Dermis microvascular lymphatic vessel endothelial cell (primary cell): Measurements from ENCODE around the gene SMARCB1. TPM values are rescaled to one million over a fixed set of nuclear protein-coding genes. Genes with fewer than 3 reads are reported as not detected.
A peak's percentile ranks its signal among the peaks of the same experiment; 100 is the strongest.

Experiments used
- DNase-seq, 2 donors: peaks; one replicate each; pipeline versions ENCODE4 v3.0.0 to v3.0.0-alpha.2; 2010; ENCODE audit warnings: low read depth in 2 of 2
- total RNA-seq: library from RNA; depleted of rRNA; stranded (reverse); fragments of >200 nt; gene quantifications from 2 replicates; pipeline ENCODE4 v1.2.1, GENCODE V29; 2014

SMARCB1 gene
- total RNA-seq, 1 donor from 2014 or later = 19.1 TPM

DNA sequence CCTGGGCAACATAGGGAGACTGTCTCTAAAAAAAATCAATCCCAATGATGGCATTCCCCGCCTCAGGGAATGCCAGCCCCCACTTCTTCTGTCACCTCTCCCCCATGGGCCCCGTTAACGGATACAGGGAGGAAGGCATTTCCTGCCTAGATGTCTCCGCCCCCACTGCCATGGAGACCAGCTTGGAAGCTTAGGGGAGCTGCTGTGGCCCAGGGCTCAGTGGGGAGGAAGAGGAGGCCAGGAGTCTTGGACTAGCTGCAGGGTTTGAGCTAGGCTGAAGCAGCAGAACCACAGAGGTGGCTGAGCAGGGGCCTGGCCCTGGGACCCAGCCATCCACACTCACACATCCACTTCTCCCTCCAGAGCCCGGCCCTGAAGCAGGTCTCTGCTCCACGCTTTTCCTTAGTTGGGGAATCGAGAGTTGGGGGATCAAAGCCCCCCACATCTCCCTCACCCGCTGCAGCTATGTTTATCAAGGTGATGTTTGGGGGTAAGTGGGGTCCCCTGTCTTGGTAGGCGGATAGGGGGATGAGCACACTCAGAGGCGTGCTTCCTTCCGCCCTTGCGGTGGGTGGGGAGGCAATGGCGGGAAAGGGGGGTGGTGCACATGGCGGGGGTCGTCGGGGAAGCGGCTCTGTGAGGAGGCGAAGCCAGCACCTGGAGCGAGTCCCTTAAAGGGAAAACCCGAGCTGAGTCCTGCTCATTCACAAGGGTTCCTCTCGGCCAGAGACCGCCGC lies 23.8 kb upstream of the SMARCB1 start, which contains the start of gene C22orf15:
Gene C22orf15 (plus strand): TSS at position 149 of the 737 bp plus-strand sequence. CDS start 317 bp downstream, at position 466.
- peak in 1 of 2 donors; percentile 45 for DNase-seq

DNA sequence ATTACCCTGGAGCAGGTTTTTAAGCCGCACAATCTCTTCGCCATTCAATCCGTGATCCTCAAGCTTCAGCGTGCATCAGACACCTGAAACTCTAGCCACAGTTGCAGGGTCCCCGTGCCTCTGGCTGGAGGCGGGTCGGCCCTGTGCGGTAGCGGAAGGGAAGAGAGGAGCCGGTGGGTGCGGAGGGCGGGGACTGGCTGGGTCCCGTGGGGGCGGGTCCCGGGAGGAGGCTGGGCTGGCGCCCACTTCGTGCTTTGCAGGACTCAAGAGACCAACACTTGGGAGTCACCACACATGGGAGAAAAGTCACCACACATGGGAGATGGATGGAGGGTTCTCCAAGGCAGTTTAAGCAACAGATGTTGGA lies 23.2 kb upstream of the SMARCB1 start:
- DNase-seq = no peak

DNA sequence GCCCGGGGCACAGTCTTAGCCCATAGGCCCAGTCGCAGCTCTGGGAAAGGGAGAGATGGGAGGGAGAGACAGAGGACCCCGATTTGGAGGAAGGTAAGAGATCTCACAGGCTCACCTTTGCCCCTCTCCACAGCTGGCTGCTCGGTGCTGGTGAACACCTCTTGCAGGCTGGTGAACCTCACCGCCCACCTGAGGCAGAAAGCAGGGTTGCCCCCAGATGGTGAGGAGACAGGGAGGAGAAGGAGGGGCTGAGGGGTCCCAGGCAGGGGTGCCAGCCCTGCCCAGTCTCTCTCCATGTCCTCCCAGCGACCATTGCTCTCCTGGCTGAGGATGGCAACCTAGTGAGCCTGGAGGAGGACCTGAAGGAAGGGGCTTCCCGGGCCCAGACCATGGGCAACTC lies 22.8 kb upstream of the SMARCB1 start:
- no peak for DNase-seq

DNA sequence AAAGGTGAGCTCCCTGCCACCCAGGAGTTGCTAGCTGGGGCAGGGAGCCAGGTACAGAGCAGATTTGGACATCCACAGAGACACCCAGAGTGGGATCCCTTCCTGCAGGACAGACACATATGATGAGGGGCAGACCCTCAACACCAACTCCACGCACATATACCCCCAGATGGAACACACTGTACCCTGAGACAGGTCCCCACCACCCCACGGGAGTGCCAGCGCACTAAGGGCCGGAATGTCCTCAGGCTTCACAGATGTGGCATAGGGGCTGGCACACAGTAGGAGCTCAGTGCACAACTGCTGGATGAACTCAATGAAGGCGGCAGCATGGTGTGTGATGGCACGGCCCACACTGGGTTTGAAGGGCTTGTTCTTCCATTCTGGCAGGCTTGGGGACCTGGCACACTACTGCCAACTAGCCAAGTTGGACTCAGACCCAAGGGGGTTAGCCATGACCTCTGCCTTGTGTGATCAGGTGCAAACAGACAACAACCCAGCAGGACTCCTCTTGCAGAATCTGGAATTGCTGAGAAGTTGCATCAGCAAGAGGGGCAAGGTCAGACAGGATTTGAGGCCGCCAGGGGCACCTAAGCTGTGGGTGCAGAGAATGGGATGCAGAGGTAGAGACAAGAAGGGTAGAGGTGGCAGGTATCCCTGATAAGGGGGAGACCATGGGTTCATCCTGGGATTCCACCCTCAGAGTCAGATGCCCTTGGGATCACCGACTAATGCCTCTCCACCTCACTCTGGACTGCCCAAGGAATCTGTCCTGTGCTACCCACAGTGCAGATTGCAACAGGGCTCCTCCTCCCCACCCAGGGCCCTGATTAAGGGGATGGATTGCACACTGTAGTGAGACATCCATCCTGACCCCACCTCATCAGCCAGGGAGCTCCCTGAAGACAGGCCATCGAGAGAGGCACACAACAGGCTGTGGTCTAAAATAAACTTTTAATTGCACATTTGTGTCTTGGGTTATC lies 21.6 kb upstream of the SMARCB1 start:
- no peak for DNase-seq

DNA sequence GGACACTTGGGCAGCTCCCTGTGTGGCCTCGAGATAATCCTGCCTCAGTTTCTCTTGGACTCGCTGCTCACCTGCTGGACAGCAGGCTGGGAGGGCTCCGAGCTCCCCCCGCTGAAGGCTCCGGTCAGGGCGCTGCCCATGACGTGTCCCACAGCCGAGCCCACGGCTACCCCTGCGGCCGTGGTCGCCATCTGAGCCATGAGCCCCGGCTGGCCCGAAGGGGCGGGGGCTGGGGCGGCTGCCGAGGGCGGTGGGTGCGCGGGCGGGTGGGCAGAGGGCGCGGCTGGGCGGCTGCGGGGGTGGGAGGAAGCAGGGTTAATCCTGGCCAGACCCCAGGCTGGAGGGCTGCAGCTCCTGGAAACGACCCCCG lies 19.5 kb upstream of the SMARCB1 start:
- DNase-seq = no peak

DNA sequence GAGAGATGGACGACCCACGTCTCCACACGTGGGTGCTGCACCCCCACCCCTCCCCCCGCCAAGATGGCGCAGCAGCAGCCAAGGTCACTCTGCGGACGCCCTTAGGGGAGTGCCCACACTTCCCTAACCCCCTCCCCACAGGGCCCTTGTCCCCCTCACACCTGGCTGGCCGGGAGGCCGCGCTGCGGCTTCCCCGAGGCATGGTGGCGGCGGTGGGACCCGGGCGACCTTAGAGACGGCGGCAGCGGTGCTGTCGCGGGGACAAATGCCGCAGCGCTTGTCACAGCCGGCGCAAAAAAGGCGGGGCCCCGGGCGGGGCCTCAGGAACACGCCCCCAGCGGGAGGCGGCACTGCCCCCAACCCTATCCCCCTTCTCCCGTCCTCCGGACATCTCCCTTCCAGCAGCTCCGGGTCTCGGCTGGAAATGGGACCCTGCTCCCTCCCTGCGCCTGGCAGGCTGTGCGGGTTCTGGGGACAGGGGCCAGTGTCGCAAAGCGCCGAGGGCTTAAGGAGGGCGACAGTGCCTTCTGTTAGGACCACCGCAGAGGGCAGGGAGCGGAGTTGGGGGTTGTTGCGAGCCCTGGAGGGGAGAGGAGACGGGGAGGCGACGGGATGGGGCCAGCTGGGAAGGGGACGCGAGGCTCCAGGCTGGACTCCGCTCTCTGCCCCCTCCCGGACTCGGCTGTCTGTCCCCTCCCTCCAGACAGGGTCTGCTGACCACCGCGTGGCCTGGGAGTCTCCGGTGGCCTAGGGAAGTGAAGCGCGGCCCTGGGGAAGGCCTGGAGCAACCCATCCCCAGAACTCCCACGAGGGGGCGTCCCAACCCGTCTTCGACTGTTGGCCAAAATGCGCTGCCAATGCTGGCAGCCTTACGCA lies 18.9 kb upstream of the SMARCB1 start, which contains the start of gene CHCHD10:
Gene CHCHD10 (minus strand): TSS at position 300 of the 876 bp plus-strand sequence. CDS start 98 bp downstream, at position 202.
- peak; percentile 66 to 84 for DNase-seq

DNA sequence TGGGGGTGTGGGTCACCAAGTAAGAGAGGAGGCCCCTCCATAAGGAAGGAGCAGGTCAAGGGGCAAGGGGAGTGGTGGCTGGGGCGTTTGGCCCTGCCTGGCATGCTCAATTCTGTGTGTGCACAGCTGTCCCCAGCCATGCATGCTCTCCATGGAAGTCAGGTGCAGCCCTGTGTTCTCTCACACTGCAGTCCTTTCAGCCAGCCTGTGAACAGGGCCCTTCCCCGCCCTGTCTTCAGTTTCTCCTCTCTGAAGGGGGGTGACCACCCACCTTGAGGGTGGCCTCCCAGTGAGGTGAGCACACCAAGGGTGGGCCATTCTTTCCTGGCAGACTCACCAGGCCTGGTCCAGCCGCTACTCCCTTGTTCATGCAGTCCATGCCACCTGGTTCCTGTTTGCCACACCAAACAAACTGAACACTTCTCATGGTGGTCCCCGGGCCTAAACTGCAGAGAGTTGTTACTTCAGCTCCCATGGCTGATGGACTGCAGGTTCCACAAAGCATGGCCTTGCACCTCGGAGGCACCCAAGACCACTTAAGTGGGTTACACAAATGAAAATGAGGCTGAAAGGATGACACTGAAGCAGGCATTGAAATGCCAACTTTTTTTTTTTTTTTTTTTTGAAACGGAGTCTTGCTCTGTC lies 17.3 kb upstream of the SMARCB1 start:
- no peak for DNase-seq

DNA sequence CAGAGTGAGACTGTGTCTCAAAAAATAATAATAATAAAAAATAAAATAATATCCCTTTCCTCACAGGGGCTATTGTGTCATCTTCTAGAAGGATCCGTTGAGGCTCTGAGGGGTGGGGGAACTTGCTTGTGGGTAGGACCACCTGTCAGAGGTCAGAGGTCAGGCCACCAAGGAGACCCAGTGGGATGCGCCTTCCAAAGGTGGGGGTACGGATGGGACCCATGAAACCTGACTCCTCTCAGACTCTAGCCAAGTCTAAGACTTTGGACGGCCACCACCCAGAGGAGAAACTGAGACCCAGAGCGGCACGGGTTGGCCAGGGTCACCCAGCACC lies 14.5 kb upstream of the SMARCB1 start:
- no peak for DNase-seq

DNA sequence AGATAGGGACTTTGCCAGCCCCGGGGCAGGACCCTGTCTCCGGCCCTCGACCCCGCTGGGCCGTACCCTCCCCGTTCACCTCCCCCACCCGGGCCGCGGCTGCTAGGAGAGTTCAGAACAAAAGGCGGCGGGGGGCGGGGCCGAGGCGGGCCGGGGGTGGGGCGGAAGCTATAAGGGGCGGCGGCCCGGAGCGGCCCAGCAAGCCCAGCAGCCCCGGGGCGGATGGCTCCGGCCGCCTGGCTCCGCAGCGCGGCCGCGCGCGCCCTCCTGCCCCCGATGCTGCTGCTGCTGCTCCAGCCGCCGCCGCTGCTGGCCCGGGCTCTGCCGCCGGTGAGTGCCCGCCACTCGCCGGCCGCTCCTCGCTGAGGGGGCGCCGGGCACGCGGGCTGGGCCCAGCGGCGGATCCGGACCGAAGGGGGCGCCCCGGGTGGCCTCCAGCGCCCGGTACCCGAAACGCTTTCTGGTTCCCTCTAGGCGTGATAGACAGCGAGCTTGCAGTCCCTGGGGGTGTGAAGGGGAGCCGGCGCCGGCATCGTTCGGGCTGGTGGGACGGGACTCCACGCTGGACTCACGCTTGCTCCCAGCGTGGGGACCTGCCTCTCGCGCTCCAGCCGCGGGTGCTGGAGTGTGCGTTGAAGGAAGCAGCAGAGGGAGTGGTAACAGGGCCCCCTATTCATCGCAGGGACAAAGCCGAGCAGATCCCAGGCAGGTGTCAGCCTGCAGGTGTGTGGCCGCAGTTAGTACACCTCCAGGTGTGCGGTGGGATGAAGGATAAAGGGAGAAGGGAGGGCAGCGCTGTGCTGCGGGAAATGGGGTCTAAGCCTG lies 13.9 kb upstream of the SMARCB1 start, which contains the start of gene MMP11:
Gene MMP11 (plus strand): TSS at position 201 of the 825 bp plus-strand sequence. CDS start 22 bp downstream, at position 223.
- DNase-seq = peak in 1 of 2 donors; percentile 49

DNA sequence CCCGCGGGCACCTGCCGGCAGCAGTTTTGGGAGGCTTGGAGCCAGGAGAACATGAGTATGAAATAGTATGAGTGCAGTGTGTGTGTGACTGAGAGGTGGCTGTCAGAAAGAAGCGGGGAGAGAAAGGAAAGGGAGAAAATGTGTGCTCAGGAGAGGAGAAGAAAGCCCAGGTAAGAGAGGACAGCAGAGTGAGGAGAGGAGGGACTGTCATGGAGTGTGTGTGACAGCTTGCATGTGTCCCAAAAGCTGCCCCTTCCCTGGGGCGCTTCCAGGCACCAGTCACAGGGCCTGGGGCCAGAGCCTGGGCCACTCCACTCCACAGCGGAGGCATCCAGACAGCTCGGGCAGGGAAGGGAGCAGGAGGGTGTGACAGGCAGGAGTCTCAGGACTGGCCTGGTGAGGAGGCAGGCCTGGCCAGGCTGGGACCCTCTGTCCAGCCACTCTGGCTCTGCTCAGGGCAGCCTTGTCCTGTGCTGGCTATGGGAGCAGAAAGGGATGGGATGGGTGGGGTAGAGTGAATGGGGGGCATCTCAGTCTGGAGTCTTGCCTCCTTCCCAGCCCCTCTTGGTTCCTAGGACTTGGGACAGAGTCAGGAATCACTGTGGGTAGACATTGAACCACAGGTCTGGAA lies 13.2 kb upstream of the SMARCB1 start:
- no peak for DNase-seq

DNA sequence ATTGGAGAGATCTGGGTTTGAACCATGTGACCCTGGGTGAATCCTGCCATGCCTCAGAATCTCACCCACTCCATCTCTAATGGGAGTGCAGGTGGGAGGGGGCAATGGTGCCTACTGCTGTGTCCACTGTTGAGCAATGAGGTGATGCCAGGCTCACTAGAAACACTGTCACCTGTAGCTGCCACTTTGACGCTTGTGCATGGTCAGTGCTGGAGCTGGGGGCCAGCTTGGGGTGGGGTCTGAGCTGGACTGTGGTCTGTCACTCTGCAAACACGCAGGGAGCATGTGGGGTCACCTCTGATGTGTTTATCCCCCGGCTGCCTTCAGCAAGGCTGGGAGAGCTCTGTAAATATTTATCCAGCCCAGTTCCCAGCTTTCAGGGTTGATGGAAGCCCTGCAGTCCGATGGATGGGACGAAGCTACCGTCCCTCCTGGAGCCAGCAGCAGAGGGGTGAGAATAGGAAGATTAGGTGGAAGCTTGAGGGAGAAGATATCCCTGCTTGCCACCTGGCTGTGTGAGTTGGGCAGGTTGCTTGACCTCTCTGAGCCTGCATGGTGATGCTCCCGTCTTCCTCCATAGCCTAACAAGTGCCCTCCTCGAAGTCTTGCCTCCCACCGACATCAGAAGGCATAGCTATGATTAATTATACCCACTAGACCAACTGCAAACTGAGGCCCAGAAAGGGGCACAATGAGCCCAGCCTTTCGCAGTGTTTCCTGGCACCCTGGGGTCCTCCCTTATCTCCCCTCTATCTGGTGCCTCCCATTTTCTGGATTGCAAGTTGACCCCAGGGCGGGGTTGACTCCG lies 12.4 kb upstream of the SMARCB1 start:
- no peak for DNase-seq

DNA sequence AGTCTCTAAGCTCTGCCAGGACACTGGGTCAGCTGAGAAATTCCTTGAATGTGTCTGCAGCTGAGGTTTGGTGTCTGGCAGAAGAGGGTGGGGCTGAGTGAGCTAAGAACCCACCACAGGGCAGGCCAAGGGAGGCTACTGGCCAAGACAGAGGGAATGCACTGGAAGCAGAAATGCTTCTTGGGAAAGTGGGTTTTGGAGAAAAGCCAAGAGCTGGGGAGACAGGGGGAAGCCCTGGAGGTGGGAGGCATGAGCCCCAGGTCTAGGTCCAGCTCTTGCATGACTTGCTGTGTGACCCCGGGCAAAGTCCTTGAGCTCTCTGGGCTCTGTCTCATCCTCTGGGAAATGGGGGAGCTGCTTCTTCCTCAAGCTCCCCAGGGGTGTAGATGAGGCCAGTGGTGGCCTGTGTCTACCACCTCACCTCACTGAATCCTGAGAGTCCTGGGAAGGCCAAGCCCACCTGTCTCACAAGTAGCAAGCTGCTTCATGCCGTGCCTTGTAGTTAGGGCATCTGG lies 11.8 kb upstream of the SMARCB1 start:
- no peak for DNase-seq

DNA sequence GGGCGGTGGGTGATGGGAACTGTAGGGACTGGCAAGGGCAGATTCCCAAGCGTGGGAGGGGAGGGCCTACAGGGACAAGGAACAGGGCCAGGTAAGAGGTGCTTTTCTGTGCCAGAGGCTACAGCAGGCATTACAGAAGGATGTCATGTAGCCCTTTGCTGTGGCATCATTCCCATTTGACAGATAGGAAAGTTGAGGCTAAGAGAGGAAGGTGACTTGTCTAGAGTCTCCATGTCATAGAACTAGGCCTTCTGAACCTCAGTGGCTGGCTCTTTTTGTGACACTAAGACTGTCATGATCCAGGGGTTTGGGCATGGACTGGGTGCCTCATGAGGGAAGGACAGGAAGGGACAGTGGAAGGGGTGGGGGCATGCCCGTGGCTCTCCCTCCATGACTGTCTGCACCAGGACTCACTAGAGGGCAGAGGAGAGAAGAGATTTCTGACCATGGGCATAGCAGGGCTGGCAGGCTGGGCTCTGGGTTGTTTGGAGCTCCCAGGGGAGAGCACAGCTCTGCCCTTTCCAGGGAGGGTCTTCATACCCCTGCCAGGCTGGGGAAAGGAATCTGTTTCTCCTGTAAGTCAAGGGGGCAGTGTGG lies 10.9 kb upstream of the SMARCB1 start:
- no peak for DNase-seq

DNA sequence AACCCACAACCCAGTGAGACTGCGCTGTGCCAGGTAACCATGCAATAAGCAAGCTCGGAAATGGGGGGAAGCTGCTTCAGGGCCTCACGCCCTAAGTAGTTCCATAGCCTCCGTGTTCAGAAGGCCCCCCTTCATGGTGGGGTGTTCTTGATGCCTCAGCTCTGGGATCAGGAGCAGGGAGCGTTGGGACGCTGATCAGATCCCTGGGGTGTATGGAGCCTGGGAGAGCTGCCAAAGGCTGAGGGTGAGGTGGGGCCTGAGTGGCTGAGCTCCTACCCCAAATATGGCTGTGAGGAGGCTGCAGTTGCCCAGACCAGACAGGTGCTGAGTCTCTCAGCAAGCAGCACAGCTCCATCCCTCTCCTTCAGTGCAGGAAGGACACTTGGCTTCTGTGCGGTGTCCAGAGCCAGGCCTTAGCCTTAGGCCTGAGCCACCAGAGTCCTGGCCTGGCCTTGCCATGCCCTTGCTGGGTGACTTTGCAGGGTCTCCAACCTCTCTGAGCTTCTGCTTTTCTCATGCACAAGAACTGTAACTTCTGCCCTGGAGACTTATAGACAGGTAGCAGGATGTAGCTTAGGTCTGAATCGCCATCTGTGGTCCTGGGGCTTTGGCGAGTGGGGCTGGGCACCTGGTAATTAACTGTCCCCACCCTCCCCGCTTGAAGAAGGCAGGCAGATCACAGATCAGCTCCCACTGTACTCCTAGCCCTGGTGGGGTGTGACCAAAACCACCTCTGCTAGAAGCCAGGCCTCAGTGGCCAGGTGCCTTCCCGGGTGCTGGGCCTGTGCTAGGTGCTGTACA lies 8.8 kb upstream of the SMARCB1 start:
- no peak for DNase-seq

DNA sequence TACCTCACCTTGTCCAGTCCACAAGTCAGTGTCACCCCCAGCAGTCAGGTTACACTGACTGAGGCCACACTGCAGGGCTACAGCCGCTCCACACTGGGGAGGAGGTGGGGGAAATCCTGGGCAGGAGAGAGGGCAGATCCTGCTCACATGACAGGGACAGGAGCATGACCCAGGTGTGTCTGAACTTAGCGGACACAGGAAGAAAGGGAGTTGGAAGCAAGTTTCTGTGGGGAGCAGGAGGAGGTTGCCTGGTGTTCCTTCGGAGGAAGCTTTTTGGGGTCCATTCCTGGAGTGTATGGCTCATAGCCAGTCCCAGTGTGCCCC lies 8.2 kb upstream of the SMARCB1 start:
- no peak for DNase-seq

DNA sequence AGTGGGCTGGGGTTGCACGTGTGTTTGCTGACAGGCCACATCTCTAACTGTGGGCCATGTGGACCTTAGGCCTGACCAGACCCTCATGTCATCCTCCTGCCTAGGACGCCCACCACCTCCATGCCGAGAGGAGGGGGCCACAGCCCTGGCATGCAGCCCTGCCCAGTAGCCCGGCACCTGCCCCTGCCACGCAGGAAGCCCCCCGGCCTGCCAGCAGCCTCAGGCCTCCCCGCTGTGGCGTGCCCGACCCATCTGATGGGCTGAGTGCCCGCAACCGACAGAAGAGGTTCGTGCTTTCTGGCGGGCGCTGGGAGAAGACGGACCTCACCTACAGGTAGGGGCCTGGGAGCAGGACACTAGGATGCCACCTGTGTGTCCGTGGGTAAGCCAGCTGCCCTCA lies 7.7 kb upstream of the SMARCB1 start:
- no peak for DNase-seq

DNA sequence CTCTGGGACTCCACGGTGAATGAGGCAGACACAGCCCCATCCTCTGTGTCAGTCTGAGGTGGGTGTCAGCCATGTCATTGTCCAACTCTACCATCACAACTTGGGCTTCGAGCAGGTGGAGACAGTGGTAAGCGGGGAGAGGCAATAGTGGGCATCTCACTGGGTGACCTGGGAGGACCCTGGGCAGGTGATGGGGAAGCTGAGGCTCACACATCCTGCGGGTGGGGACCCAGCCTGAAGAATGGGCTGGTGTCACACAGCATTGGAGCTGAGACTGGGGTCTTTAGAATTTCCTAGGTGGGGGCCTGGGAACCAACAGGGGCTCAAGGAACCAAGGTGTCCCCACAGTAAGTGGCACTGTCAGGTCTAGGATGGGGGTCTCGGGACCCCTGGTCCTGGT lies 7.0 kb upstream of the SMARCB1 start:
- no peak for DNase-seq
